ENCODE data around the gene POLRMT.

DNA sequence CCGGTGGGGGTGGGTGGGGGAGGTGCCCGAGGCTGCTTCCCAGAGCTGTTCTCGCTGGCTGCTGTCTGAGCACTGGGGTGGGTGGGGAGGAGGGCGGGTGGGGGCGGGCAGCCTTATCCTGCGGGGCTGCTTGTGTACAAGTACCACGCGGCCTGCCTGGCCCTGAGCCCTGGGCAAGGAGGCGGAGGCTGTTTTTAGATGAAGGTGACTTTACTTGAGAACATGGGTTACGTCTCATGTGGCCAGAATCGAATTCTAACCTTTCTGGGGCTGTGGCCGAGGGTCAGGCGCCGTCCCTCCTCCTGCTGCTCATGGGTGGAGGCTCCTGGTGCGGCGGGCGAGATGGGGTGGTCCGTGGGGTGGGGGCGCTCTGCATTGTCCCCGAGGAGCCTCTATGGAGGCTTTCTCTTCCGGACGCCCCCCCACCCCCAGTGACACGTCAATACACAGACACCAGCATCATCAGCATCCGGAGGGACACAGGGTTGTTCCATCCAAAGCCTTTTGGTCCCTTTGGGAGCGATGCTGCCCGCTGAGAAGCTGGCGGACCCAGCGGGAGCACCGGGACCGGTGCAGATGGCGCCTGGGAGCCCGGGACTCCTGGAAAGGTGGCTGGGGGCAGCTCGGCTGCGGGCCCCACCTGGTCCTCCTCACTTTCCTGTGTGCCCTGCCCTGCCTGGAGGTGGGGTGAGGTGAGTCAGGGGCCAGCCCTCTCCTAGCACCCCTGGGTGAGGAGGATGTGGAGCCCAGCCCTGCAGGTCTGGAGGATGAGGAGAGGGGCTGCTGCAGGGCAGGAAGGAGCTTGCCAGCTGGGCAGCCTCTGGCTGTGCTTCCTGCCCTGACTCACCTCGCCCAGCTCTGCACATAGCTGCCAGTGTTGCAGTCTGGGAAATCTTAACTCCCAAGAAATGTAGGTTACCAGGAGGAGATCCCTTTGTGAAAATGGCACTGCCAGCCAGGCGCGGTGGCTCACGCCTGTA is 57.5 kb downstream of the POLRMT start:
- TF ChIP-seq, protein P1, sequence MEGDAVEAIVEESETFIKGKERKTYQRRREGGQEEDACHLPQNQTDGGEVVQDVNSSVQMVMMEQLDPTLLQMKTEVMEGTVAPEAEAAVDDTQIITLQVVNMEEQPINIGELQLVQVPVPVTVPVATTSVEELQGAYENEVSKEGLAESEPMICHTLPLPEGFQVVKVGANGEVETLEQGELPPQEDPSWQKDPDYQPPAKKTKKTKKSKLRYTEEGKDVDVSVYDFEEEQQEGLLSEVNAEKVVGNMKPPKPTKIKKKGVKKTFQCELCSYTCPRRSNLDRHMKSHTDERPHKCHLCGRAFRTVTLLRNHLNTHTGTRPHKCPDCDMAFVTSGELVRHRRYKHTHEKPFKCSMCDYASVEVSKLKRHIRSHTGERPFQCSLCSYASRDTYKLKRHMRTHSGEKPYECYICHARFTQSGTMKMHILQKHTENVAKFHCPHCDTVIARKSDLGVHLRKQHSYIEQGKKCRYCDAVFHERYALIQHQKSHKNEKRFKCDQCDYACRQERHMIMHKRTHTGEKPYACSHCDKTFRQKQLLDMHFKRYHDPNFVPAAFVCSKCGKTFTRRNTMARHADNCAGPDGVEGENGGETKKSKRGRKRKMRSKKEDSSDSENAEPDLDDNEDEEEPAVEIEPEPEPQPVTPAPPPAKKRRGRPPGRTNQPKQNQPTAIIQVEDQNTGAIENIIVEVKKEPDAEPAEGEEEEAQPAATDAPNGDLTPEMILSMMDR (IDR thresholded peaks at IDR 0.05) = no peak
- peak in 1 of 2 donors; percentile 29 for TF ChIP-seq POLR2A (IDR thresholded peaks at IDR 0.05)

Data from heart left ventricle (tissue), 13 donors.